SJCRH30 (cell line): Measurements from ENCODE around the gene HSF2BP. TPM values are rescaled to one million over a fixed set of nuclear protein-coding genes. Genes with fewer than 3 reads are reported as not detected.
A peak's percentile ranks its signal among the peaks of the same experiment; 100 is the strongest.
"Not testable (repeated sequence)": the region's sequence is repeated elsewhere in the genome, so short reads cannot be mapped to it uniquely, and the experiment has no call there.

Experiments used
- DNase-seq, 2 experiments: peaks; one replicate each; pipeline ENCODE4 v3.0.0-alpha.2; 2015 to 2020
- H3K27ac ChIP-seq: fragments of 250-450 bp; sonication (Bioruptor Pico); 2 replicates; pipeline ENCODE4 v1.5.1; 2020; ENCODE audit warnings: mild to moderate bottlenecking, moderate library complexity
- H3K27me3 ChIP-seq: fragments of 250-450 bp; sonication (Bioruptor Pico); 2 replicates; pipeline ENCODE4 v1.5.1; 2020; ENCODE audit warnings: mild to moderate bottlenecking, moderate library complexity
- H3K36me3 ChIP-seq: fragments of 250-450 bp; sonication (Bioruptor Pico); 2 replicates; pipeline ENCODE4 v1.5.1; 2020; ENCODE audit warnings: mild to moderate bottlenecking, moderate library complexity
- H3K4me1 ChIP-seq: fragments of 250-450 bp; sonication (Bioruptor Pico); 2 replicates; pipeline ENCODE4 v1.5.1; 2020; ENCODE audit warnings: mild to moderate bottlenecking, moderate library complexity
- H3K4me3 ChIP-seq: fragments of 250-450 bp; sonication (Bioruptor Pico); 2 replicates; pipeline ENCODE4 v1.5.1; 2020; ENCODE audit warnings: mild to moderate bottlenecking, moderate library complexity
- H3K9me3 ChIP-seq: fragments of 250-450 bp; sonication (Bioruptor Pico); replicated peaks from 2 replicates; pipeline ENCODE4 v1.5.1; 2020; ENCODE audit warnings: mild to moderate bottlenecking, moderate library complexity
- total RNA-seq: library from RNA; depleted of rRNA; stranded (reverse); fragments of >200 nt; shearing (Covaris generic); gene quantifications from 2 replicates; pipeline ENCODE4 v1.2.3, GENCODE V29; 2014; rRNA removed

The HSF2BP gene
- total RNA-seq: 2.0 and 2.1 TPM in 2 replicates

DNA sequence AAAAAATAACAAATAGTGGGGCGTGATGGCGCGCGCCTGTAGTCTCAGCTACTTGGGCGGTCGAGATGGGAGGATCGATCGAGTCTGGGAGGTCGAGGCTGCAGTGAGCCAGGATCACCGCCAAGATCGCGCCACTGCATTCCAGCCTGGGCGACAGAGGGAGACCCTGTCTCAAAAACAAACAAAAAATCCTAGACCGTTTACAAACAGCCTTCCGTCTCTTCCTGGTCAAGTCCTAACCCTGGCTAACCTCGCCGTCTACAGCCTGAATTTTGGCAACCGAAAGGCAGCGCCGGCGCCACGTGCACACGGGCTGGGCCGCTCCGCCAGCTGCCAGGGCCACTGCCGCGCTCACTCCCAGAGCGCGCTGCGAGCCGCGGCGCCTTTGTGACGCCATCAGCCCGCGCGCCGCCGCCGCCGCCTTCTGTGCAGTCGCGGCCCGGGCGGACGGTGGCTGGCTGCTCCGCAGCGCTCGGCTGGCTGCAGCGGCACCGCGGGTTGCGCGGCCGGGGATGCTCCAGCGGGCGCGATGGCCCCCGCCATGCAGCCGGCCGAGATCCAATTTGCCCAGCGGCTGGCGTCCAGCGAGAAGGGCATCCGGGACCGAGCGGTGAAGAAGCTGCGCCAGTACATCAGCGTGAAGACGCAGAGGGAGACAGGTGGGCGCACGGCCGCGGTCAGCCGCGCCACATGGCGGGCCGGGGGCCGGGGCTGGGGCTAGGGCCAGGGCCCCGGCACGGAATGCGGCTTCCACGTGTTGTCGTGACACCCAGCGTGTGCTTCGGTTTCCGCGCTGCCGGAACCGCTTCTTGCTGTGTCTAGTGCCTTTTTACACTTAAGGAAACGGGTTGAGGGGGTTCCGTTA lies at the start of gene HSF2BP, which contains the start of gene RRP1B:
HSF2BP (minus strand) TSS at position 353 of the 865 bp plus-strand sequence. CDS start 1,392 bp downstream, outside the sequence.
RRP1B (plus strand) TSS at position 425 of the 865 bp plus-strand sequence; CDS start at position 530, 105 bp downstream.
- peaks cover 35% of the 10 kb centered on the region for H3K36me3 ChIP-seq
- DNase-seq: peak; percentile 80 to 90

DNA sequence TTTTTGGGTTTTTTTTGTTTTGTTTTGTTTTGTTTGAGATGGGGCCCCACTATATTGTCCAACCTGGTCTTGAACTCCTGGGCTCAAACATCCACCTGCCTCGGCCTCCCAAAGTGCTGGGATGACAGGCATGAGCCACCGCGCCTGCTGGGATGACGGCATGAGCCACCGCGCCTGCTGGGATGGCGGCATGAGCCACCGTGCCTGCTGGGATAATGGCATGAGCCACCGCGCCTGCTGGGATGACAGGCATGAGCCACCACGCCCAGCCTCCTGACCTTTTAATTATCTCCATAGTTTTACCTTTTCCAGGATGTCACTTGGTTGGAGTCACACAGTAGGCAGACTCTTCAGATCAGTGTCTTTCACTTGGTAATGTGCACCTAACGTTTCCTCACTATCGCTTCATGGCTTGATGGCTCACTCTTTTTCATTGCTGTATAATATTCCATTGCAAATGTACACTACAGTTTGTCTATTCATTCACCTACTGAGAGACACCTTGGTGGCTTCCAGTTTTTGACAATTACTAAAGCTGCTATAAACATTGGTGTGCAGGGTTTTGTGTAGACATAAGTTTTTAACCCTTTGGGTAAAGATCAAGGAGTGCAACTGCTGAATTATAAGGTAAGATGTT lies 49.6 kb upstream of the HSF2BP start:
- Histone ChIP-seq H3K27me3 (0 out of 2 replicates have a peak, but pooled peaks cover 7% of the 10 kb centered on the region), H3K36me3 (no peaks in the 10 kb centered on the region), H3K9me3 (no peaks in the 10 kb centered on the region), H3K4me3 (no peak overlapping the region), H3K27ac (no peak overlapping the region), H3K4me1 (no peaks in the 10 kb centered on the region; the same call in 1 of the 2 replicates)
- no peak for DNase-seq

More for the DNA sequence above, at the start of gene HSF2BP, which contains the start of gene RRP1B:
- Histone ChIP-seq H3K27ac (peak within 1 kb of the TSS; percentile 69), H3K9me3 (no peaks in the 10 kb centered on the region), H3K27me3 (no peaks in the 10 kb centered on the region), H3K4me1 (no peaks in the 10 kb centered on the region), H3K4me3 (peak within 1 kb of the TSS; percentile 89)

DNA sequence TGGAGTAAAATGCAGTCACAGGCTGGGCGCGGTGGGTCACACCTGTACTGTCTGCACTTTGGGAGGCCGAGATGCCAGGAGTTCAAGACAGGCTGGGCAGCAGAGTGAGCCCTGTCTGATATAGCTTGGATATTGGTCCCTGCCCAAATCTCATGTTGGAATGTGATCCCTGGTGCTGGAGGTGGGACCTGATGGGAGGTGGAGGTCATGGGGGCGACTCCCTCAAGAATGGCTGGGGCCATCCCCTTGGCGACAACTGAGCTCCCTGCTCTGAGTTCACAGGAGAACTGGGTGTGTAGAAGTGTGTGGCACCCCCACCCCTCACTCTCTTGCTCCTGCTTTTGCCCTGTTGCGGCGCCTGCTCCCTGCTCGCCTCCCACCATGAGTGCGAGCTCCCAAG lies 48.2 kb upstream of the HSF2BP start:
- H3K9me3 ChIP-seq: no peaks in the 10 kb centered on the region
- H3K27ac ChIP-seq: no peak overlapping the region

DNA sequence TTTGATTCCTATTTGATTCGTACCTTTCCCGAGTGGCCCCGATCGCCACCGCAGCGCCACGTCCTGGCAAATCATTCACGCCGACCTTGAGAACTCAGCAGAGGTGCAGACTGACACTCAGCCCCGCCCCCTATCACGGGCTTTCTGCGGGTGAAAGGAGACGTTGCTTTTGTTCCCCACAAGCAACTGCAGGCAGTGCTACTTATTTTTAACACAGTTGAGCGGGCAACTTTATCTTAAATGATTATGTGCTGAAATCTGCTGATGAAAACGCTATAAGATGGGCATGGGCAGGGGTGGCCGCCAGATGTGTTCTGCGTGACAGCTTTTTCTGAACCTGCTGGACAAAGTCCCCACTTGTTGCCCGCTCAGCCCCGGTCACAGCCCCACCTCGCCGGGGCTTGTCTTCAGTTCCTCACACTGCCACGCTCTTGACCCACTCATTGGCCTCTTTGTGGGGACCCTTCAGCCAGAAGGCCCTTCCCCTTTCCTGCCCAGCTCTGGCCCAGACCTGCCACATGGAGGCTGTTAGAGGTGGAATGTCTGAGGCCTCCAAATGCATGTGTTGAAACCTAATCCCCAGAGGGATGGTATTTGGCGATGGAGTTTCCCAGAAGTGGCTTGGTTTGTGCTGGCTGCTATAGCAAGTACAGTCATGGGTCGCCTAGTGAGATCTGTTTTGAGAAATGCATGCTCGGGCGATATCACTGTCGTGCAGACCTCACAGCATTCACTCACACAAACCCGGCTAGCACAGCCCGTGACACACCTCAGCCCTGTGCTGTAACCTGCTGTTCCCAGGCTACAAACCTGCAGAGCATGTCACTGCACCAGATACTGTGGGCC lies 44.0 kb upstream of the HSF2BP start:
- Histone ChIP-seq H3K27ac (no peak overlapping the region), H3K4me3 (no peak overlapping the region), H3K9me3 (no peaks in the 10 kb centered on the region), H3K4me1 (peaks cover 8% of the 10 kb centered on the region), H3K27me3 (no peaks in the 10 kb centered on the region), H3K36me3 (no peaks in the 10 kb centered on the region)
- peak in 1 of 2 experiments; percentile 53 for DNase-seq

More for the DNA sequence above, 48.2 kb upstream of the HSF2BP start:
- Histone ChIP-seq H3K36me3 (no peaks in the 10 kb centered on the region), H3K27me3 (0 out of 2 replicates have a peak, but pooled peaks cover 7% of the 10 kb centered on the region), H3K4me3 (no peak overlapping the region), H3K4me1 (peaks cover 4% of the 10 kb centered on the region)
- DNase-seq: no peak

DNA sequence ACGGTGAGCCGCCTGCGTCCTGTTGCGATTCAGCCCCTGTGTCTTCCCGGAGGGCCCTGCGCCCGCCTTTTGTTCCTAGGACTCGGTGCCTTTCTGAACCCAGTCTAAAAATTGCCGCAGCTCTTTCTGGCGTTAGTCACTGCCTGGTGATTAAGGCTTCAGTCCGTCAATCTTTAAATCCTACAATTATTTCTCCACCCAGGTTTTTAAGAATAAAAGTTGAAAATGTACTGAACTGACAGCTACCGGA lies 43.4 kb upstream of the HSF2BP start:
- Histone ChIP-seq H3K36me3 (no peaks in the 10 kb centered on the region), H3K9me3 (no peaks in the 10 kb centered on the region), H3K27me3 (no peaks in the 10 kb centered on the region), H3K27ac (no peak overlapping the region), H3K4me1 (peaks cover 8% of the 10 kb centered on the region), H3K4me3 (no peak overlapping the region)
- DNase-seq: no peak

DNA sequence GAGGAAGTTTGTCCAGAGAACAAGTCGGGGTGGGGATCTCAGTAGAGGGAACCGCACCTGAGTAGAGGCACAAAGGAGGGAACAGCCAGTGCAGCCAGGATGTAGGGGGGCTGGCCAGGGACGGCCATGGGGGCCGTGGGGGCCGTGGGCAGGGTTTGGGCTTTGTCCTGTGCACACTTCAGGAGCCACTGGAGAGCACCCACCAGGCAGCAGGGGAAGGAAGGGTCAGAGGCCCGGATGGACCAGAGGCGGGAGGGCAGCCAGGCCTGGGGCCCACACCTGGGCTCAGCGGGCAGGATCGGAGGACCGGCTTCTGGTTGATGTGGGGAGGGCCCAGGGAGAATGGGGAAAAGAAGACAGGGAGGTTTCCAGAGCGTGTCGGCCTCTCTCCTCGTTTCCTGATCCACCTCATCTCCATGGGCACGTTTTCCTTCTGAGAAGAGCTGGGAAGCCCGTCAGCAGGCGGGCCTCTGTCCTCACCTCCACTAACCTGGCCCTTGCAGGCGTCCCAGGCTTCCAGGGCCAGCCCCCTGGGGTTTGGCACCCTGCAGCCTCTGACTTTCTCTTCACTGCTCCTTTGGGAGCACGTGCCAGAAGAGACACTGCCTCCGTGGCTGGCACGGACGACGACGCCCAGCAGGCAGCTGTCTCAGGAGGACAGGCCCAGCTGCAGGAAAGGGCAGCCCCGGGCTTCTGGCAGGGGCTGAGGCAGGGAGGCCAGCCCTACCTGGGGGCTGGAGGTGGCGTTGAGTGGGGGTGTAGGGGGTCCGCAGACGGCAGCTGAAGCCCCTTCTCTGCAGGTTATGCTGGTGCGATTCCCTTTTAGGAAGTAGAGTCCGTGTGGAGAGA lies 42.9 kb upstream of the HSF2BP start:
- no peak overlapping the region for H3K27ac ChIP-seq

DNA sequence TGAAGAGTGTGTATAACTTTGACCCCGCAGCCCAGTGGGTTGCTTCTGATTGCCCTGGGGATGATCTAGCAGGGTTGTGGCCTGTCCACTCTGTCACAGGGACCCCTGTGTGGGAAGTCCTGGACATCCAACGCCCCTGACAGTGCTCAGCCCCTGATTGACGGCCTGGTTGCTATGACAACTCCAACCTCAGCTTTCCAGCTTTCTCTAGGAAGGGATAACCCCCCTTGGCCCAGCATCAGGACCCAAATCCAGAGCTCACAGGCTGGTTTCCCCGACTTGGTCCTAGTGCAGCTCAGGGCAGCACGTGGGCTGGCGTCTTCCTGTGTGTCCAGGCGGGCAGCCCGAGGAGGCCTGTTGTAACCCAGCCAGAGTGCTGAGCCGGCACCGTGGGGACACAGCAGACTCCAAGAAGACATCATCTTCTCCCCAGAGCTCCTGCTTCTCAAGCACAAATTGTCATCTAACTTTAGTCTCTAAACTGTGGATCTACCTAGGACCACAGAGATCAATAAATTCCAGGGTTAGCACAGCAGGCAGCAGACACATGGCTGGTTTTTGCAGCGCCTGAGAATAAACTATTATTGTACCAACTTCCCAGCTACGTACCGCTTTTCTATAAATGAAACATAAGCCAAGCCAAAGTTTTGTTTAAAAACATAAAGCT lies 40.8 kb upstream of the HSF2BP start:
- peaks cover 8% of the 10 kb centered on the region for H3K4me1 ChIP-seq
- DNase-seq: no peak
- H3K27ac ChIP-seq: no peak overlapping the region
- no peaks in the 10 kb centered on the region for H3K9me3 ChIP-seq
- peaks cover 9% of the 10 kb centered on the region; the same call in 1 of the 2 replicates for H3K36me3 ChIP-seq
- H3K27me3 ChIP-seq: no peaks in the 10 kb centered on the region
- no peak overlapping the region for H3K4me3 ChIP-seq

More for the DNA sequence above, 42.9 kb upstream of the HSF2BP start:
- Histone ChIP-seq H3K36me3 (no peaks in the 10 kb centered on the region), H3K4me1 (peaks cover 8% of the 10 kb centered on the region), H3K9me3 (no peaks in the 10 kb centered on the region), H3K27me3 (no peaks in the 10 kb centered on the region), H3K4me3 (no peak overlapping the region)
- DNase-seq: no peak

- H3K9me3 ChIP-seq, H3K36me3 ChIP-seq, H3K4me3 ChIP-seq, DNase-seq, H3K27me3 ChIP-seq, H3K4me1 ChIP-seq, H3K27ac ChIP-seq: not testable (repeated sequence)
These were observed 40.1 kb upstream of the HSF2BP start for GRCh38 chr21:43699492-43699777.

DNA sequence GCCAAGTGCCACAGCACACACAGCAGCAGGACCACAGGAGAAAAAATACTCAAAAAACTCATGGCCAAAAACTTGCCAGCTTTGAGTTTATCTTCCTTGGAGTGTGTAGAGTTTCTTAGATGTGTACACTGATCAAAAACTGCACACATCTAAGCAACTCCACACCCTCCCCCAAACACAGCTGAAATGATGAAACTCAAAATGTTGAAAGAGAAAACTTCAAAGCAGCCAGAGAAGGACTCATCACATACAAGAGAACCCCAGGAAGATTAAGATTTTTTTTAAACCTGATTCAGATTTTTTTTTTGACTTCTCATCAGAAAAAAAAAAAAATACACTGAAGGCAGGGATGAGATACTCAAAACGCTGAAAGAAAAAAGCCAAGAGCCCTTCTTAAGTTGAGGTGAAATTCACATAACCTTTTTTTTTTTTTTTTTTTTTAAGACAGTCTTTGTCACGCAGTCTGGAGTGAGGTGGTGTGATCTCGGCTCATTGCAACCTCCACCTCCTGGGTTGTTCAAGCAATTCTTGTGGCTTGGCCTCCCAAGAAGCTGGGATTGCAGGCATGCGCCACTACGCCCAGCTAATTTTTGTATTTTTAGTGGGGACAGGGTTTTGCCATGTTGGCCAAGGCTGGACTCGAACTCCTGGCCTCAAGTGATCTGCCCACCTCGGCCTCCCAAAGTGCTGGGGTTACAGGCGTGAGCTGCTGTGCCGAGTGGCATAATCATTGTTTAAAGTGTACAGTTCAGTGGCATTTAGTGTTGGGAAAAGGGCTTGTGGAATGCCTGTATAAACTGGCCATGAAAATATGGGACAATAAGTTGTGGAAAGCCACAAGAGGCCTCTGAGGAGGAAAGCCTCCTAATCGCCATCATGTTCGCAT lies 38.7 kb upstream of the HSF2BP start:
- no peak overlapping the region for H3K4me3 ChIP-seq
- DNase-seq: no peak
- H3K27me3 ChIP-seq: no peaks in the 10 kb centered on the region
- H3K36me3 ChIP-seq: peaks cover 18% of the 10 kb centered on the region
- peaks cover 4% of the 10 kb centered on the region for H3K4me1 ChIP-seq
- H3K27ac ChIP-seq: no peak overlapping the region
- H3K9me3 ChIP-seq: no peaks in the 10 kb centered on the region

- peaks cover 3% of the 10 kb centered on the region for H3K4me1 ChIP-seq
- H3K36me3 ChIP-seq: peaks cover 36% of the 10 kb centered on the region
- H3K4me3 ChIP-seq: no peak overlapping the region
- no peak for DNase-seq
- no peaks in the 10 kb centered on the region for H3K9me3 ChIP-seq
- no peak overlapping the region for H3K27ac ChIP-seq
- H3K27me3 ChIP-seq: no peaks in the 10 kb centered on the region
These were observed 36.9 kb upstream of the HSF2BP start for GRCh38 chr21:43696214-43696613.

- H3K36me3 ChIP-seq: peaks cover 51% of the 10 kb centered on the region
- H3K9me3 ChIP-seq: no peaks in the 10 kb centered on the region
- no peaks in the 10 kb centered on the region for H3K4me1 ChIP-seq
- no peak overlapping the region for H3K27ac ChIP-seq
- H3K4me3 ChIP-seq: no peak overlapping the region
- DNase-seq: no peak
- no peaks in the 10 kb centered on the region for H3K27me3 ChIP-seq
These were observed 35.3 kb upstream of the HSF2BP start for GRCh38 chr21:43694437-43695079.

DNA sequence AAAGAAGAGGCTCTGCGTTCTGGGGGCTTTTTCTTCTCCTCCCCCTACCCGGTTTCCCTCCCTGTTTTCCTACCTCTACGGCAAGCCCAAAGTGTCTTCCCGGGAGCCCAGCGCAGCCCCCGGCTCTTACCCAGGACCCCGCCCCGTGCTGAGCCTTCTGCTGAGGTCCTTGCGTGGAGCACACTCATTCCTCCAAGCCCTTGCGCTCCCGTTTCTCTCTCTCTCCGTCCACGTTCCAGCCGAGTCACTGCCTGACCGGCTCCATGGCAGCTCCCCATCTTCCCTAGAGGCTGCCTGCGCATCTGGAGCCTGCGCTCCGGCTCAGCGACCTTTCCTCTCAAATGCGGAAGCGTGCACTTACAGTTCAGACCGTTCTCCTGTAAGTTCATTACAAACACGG lies 34.7 kb upstream of the HSF2BP start:
- Histone ChIP-seq H3K4me3 (no peak overlapping the region), H3K9me3 (no peaks in the 10 kb centered on the region), H3K4me1 (no peaks in the 10 kb centered on the region), H3K36me3 (peaks cover 55% of the 10 kb centered on the region), H3K27me3 (no peaks in the 10 kb centered on the region), H3K27ac (no peak overlapping the region)
- DNase-seq: no peak

DNA sequence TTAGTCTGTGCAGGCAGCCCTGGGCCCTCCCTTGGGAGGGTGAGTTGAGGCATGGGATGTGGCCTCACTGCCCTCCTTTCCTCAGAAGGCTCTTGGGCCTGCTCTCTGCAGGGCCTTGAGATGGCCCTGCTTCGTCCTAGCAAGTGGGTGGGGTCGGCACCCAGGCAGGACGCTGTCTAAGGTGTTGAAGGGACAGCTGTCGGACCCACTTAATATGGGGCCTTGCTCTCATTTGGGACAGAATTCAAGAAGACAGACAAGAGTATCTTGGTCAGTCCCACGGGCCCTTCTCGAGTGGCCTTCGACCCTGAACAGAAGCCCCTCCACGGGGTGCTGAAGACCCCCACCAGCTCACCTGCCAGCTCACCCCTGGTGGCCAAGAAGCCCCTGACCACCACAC lies 33.7 kb upstream of the HSF2BP start:
- no peaks in the 10 kb centered on the region for H3K9me3 ChIP-seq
- no peak for DNase-seq
- no peaks in the 10 kb centered on the region for H3K27me3 ChIP-seq
- no peak overlapping the region for H3K27ac ChIP-seq
- peaks cover 65% of the 10 kb centered on the region for H3K36me3 ChIP-seq
- no peak overlapping the region for H3K4me3 ChIP-seq
- no peaks in the 10 kb centered on the region for H3K4me1 ChIP-seq
